Heart left ventricle (tissue), 16 donors: ENCODE results near the gene MYO1B. TPM values are rescaled to one million over a fixed set of nuclear protein-coding genes. Genes with fewer than 3 reads are reported as not detected.

Experiments
- ATAC-seq, 4 donors: fragments of 200-7000 bp; cut with Tn5 transposase; one replicate each; pipeline ENCODE4 v1.9.1; 2020 to 2022; ENCODE audit warnings: moderate library complexity in 4 of 4, mild to moderate bottlenecking in 3 of 4, moderate number of reproducible peaks in 1 of 4
- DNase-seq, 5 donors: peaks; one replicate each; pipeline ENCODE4 v3.0.0-alpha.2; 2020
- H3K27ac ChIP-seq, 12 donors: fragments of 200-600 bp; sonication (generic) in 4 of 12; one replicate each; pipeline versions ENCODE4 v1.5.0 to v1.8.0; 2016 to 2022; ENCODE audit warnings: mild to moderate bottlenecking in 2 of 12
- H3K27me3 ChIP-seq, 9 donors: fragments of 200-600 bp; sonication (generic) in 2 of 9; one replicate each; pipeline versions ENCODE4 v1.5.1 to v1.8.0; 2016 to 2022; ENCODE audit warnings: mild to moderate bottlenecking in 3 of 9
- H3K36me3 ChIP-seq, 9 donors: fragments of 200-600 bp; sonication (generic) in 2 of 9; one replicate each; pipeline versions ENCODE4 v1.5.0 to v1.8.0; 2018 to 2022; ENCODE audit warnings: mild to moderate bottlenecking in 2 of 9
- H3K4me1 ChIP-seq, 12 donors: fragments of 200-600 bp; sonication (generic) in 4 of 12; one replicate each; pipeline versions ENCODE4 v1.5.0 to v1.8.0; 2016 to 2022; ENCODE audit warnings: mild to moderate bottlenecking in 3 of 12
- H3K4me3 ChIP-seq, 12 donors: fragments of 200-600 bp; sonication (generic) in 4 of 12; one replicate each; pipeline versions ENCODE4 v1.5.0 to v1.8.0; 2017 to 2022; ENCODE audit warnings: mild to moderate bottlenecking in 9 of 12, moderate library complexity in 4 of 12
- H3K9me3 ChIP-seq, 12 donors: fragments of 200-600 bp; sonication (generic) in 4 of 12; one replicate each; pipeline versions ENCODE4 v1.5.0 to v1.8.0; 2016 to 2022; ENCODE audit warnings: mild to moderate bottlenecking in 1 of 12
- POLR2A ChIP-seq, 2 donors: fragments of 450-650 bp; IDR thresholded peaks; one replicate each; pipeline ENCODE4 v1.6.1; 2017; ENCODE audit warnings: antibody characterized with exemption in 2 of 2, mild to moderate bottlenecking in 2 of 2, moderate library complexity in 2 of 2
- WGBS, 4 donors: extraction: QIAGEN DNeasy Blood & Tissue Kit in 2 of 4; methylation state at CpG; one replicate each; pipeline versions ENCODE4 v1.1.5 to v1.1.7; 2013 to 2018; 5-methylcytosine and 5-hydroxymethylcytosine counted together
- intact Hi-C, 10 donors: fragments of 100-400 bp; cut with DNase I; formaldehyde crosslinking; loops; one replicate each; pipeline versions ENCODE4 v1.11.1 to v1.14.2; 2022
- polyA plus RNA-seq, 2 donors: library from polyadenylated mRNA; stranded (reverse); fragments of 200-250 nt; gene quantifications; one replicate each; pipeline ENCODE4 v1.2.3, GENCODE V29; 2013
- total RNA-seq, 9 donors: library from RNA; depleted of rRNA in 2 of 9; stranded (reverse); fragments of >200 nt in 2 of 9; fragmentation: NEBNext Ultra II Directional in 3 of 9; extraction: Animal tissue kit (Norgen Biotek cat#: 25700) in 3 of 9; gene quantifications; one replicate each; pipeline versions ENCODE4 v1.1.0 to v1.2.4, GENCODE V29; 2016 to 2023
- TF ChIP-seq, protein P1 (sequence below), 12 donors: fragments of 200-600 bp; sonication (generic) in 4 of 12; IDR thresholded peaks; one replicate each; pipeline versions ENCODE4 v1.5.0 to v1.8.0; 2018 to 2022; ENCODE audit warnings: antibody characterized with exemption in 12 of 12, mild to moderate bottlenecking in 5 of 12
- donor health status: ischemic (EF 13 %, LVEDD 7.1; RV severe dilation, severe dysfunction).
- donor health status: healthy with polysubstance abuse.
- donor health status: DM: no; HTN: yes; CAD: no.
- donor health status: DM: no; HTN: no; CAD: no.
- donor health status: ischemic (EF 25% LVEDD 6.9; RV normal size, moderate dysfunction).
- donor health status: ischemic (EF 25% LVEDD 5.7; RV mildly dilated, moderate dysfunction).
- donor health status: healthy.
- donor health status: DM: yes; HTN: yes; CAD: no.
- donor health status: ischemic (EF 35%, LVEDD 5.7; RV mildly dilated, moderate dysfunction).
- donor health status: nonischemic (EF 11% LVEDD 7.7; RV severe dilation, severe dysfunction).
- donor health status: DM: yes; HTN: yes; CAD: no.
- donor health status: PGD.
- donor health status: ischemic (EF 29% LVEDD 5.4; RV normal size, mild dysfunction).
- donor health status: nonischemic (EF 23%, LVEDD 6.1; RV moderate dilation, normal function).

MYO1B gene
- total and polyA plus RNA-seq, 11 donors: 7.8 to 47.3 (median 15.8) TPM

DNA sequence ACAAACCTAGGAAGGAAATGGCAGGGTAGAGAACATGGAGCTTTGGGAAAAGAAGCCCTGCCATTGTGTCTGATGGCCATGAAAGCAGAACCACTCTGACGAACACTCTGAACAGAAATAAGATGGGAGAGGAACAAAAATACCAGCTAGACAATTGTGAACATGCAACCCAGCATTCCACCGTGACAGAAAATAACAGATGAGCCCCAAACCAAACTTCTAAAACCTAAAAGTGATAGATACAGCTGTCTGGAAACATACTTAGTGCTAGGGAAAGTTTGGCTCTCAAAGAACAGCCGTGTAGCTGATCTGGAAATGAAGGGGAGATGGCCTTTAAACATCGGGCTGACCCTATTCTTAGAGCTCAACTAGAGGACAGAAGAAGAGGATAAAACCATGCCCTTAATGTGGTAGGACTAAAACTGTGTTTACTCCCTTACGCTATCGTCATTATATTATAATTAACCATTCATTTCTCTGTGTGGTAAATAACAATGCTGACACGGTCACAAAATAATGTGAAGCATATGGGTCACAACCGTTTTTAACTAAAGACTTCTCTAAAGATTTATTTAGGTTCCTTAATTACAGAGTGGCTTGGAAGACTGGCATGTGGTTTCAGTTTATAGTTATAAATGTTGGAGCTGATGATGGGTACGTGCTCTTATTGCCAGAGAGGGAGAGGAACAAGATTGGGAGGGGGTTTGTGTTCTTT is 80.6 kb downstream of the MYO1B start:
- no peak for ATAC-seq
- H3K27me3 ChIP-seq: no peaks in the 10 kb centered on the region
- H3K4me1 ChIP-seq: peaks cover 0 to 28% (median 24%) of the 10 kb centered on the region in 12 donors
- intact Hi-C loops: no loop called here
- DNase-seq: no peak
- H3K4me3 ChIP-seq: no peak overlapping the region
- H3K36me3 ChIP-seq: peaks cover 0 to 11% (median 2%) of the 10 kb centered on the region in 9 donors
- no peak for TF ChIP-seq POLR2A (IDR thresholded peaks at IDR 0.05)
- TF ChIP-seq, protein P1, sequence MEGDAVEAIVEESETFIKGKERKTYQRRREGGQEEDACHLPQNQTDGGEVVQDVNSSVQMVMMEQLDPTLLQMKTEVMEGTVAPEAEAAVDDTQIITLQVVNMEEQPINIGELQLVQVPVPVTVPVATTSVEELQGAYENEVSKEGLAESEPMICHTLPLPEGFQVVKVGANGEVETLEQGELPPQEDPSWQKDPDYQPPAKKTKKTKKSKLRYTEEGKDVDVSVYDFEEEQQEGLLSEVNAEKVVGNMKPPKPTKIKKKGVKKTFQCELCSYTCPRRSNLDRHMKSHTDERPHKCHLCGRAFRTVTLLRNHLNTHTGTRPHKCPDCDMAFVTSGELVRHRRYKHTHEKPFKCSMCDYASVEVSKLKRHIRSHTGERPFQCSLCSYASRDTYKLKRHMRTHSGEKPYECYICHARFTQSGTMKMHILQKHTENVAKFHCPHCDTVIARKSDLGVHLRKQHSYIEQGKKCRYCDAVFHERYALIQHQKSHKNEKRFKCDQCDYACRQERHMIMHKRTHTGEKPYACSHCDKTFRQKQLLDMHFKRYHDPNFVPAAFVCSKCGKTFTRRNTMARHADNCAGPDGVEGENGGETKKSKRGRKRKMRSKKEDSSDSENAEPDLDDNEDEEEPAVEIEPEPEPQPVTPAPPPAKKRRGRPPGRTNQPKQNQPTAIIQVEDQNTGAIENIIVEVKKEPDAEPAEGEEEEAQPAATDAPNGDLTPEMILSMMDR (IDR thresholded peaks at IDR 0.05): no peak
- no peak overlapping the region for H3K27ac ChIP-seq
- 85 to 89% (median 87%) methylated on average over 9 of the region's 9 CpGs for WGBS, 4 donors
- peaks cover 0 to 9% (median 4%) of the 10 kb centered on the region in 12 donors for H3K9me3 ChIP-seq

DNA sequence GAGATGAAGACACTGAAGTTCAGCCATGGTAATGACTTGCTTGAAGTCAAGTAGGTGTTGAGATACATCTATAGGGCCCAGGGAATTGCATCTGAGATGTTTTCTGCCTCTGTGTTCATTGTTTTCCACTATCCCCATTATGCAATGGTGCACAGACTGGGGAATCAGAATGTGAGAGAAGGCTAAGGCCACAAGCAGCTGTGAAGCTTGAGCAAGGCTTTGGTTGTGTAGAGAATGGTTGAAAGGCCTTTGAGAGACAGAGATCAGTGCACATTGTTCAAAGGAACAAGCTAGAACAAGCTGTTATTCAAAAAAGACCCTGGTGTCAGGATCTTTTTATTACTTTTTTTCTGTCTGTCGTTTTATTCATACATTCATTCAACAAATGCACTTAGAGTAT is 82.3 kb downstream of the MYO1B start:
- Histone ChIP-seq H3K36me3 (peaks cover 0 to 23% (median 3%) of the 10 kb centered on the region in 9 donors), H3K4me1 (peaks cover 0 to 12% (median 7%) of the 10 kb centered on the region in 12 donors), H3K9me3 (peaks cover 0 to 9% (median 4%) of the 10 kb centered on the region in 12 donors), H3K27me3 (no peaks in the 10 kb centered on the region), H3K4me3 (no peak overlapping the region), H3K27ac (no peak overlapping the region)
- intact Hi-C loops: no loop called here
- no peak for ATAC-seq
- WGBS, 4 donors: 88 to 98% (median 93%) methylated on average over 1 of the region's 1 CpG
- TF ChIP-seq, protein P1 (IDR thresholded peaks at IDR 0.05): no peak
- DNase-seq: no peak

DNA sequence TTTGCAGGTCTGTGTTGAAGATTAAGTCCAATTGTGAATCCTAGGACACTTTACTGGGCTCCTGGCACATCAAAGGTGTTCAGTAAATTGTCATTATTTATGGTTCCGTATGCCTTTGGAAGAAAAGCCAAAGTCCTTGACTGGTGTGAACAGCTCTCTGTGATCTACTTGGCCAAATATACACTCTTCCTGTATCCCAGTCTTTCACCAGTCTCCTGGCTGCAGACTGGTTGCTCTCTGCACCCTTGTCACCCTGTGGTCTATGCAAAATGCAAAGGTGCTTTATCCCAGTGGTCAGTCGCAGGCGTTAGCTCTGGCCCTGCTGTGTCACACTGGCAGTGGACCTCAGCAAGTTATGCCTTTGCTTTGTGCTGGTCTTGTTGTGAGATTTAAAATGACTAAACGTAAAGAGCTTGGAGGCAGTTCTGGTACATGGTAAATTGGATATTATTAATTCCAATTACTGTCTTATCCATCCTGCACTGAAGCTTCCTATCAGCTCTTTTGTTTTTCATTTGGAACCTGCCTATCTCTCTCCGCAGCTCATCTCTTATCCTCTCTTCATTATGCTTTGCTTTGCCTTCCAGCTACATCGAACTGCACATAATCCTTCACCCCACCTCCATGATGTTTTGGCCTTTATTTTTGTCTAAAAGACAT is 83.1 kb downstream of the MYO1B start:
- Histone ChIP-seq H3K9me3 (peaks cover 0 to 9% (median 4%) of the 10 kb centered on the region in 12 donors), H3K27me3 (no peaks in the 10 kb centered on the region), H3K4me3 (no peak overlapping the region), H3K27ac (no peak overlapping the region), H3K36me3 (peaks cover 0 to 26% (median 3%) of the 10 kb centered on the region in 9 donors), H3K4me1 (peaks cover 0 to 12% (median 1%) of the 10 kb centered on the region in 12 donors)
- intact Hi-C loops: no loop called here
- TF ChIP-seq, protein P1 (IDR thresholded peaks at IDR 0.05): no peak
- no peak for TF ChIP-seq POLR2A (IDR thresholded peaks at IDR 0.05)
- WGBS, 4 donors: 91 to 93% (median 91%) methylated on average over 6 of the region's 6 CpGs
- no peak for ATAC-seq
- no peak for DNase-seq

DNA sequence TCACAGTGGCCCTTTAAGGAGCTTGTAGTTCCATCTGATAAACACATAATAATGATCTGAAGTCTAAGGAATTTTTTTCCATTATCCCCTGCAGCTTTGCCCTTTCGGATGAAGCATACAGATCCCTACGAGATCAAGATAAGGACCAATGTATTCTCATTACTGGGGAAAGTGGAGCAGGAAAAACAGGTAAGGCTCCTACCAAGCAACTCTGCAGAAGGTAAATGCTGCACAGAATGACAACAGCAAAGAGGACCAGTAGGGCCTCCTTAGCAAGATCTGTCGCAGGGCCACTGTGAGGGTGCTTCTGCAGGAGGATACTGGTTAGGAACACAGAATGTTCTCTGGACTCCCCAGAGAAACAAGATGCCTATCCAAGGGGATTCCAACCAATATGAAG is 84.6 kb downstream of the MYO1B start:
- H3K9me3 ChIP-seq: no peaks in the 10 kb centered on the region
- H3K27ac ChIP-seq: no peak overlapping the region
- 89 to 94% (median 91%) methylated on average over 3 of the region's 3 CpGs for WGBS, 4 donors
- H3K4me1 ChIP-seq: peaks cover 0 to 21% (median 5%) of the 10 kb centered on the region in 12 donors
- no peak for DNase-seq
- no peak overlapping the region for H3K4me3 ChIP-seq
- no peak for ATAC-seq
- intact Hi-C loops: no loop called here
- H3K27me3 ChIP-seq: no peaks in the 10 kb centered on the region
- H3K36me3 ChIP-seq: peaks cover 0 to 26% (median 3%) of the 10 kb centered on the region in 9 donors
- TF ChIP-seq, protein P1 (IDR thresholded peaks at IDR 0.05): no peak
- TF ChIP-seq POLR2A (IDR thresholded peaks at IDR 0.05): no peak
